ENCODE results near the gene ABCB8.

The ABCB8 gene

DNA sequence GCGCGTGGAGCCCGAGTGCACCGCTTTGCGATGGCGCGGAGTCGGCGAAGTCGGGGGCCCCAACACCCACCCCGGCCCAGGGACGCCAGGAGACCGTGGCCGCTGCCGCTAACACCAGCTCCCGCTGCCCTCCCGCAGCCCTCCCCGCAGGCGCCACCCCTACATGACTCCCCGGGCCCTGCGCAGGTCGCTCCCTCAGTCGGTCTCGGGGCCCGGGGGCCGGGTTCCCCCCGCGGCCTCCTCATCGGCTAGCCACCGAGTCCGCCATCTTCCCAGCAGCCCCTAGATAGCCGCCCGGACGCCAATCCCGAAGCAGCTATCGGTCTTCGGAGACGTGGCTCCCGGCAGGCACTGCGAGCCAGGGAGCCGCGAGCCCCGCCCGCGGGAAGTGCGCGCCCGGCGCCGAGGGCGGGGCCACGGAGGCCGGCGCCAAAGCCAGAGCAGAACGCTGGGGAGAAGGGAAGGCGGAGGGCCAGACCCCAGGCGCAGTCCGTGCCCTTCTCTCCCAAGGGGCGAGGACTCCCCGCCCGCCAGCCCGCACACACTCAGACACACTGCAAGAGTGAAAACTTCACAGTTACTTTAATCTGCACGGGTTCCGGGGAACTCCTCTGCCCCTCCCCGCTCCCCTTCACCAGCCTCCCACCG, 52.4 kb downstream of the ABCB8 start, which contains the start of gene FASTK (continued):
- TF ChIP-seq, protein P1, sequence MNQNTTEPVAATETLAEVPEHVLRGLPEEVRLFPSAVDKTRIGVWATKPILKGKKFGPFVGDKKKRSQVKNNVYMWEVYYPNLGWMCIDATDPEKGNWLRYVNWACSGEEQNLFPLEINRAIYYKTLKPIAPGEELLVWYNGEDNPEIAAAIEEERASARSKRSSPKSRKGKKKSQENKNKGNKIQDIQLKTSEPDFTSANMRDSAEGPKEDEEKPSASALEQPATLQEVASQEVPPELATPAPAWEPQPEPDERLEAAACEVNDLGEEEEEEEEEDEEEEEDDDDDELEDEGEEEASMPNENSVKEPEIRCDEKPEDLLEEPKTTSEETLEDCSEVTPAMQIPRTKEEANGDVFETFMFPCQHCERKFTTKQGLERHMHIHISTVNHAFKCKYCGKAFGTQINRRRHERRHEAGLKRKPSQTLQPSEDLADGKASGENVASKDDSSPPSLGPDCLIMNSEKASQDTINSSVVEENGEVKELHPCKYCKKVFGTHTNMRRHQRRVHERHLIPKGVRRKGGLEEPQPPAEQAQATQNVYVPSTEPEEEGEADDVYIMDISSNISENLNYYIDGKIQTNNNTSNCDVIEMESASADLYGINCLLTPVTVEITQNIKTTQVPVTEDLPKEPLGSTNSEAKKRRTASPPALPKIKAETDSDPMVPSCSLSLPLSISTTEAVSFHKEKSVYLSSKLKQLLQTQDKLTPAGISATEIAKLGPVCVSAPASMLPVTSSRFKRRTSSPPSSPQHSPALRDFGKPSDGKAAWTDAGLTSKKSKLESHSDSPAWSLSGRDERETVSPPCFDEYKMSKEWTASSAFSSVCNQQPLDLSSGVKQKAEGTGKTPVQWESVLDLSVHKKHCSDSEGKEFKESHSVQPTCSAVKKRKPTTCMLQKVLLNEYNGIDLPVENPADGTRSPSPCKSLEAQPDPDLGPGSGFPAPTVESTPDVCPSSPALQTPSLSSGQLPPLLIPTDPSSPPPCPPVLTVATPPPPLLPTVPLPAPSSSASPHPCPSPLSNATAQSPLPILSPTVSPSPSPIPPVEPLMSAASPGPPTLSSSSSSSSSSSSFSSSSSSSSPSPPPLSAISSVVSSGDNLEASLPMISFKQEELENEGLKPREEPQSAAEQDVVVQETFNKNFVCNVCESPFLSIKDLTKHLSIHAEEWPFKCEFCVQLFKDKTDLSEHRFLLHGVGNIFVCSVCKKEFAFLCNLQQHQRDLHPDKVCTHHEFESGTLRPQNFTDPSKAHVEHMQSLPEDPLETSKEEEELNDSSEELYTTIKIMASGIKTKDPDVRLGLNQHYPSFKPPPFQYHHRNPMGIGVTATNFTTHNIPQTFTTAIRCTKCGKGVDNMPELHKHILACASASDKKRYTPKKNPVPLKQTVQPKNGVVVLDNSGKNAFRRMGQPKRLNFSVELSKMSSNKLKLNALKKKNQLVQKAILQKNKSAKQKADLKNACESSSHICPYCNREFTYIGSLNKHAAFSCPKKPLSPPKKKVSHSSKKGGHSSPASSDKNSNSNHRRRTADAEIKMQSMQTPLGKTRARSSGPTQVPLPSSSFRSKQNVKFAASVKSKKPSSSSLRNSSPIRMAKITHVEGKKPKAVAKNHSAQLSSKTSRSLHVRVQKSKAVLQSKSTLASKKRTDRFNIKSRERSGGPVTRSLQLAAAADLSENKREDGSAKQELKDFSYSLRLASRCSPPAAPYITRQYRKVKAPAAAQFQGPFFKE (tag by site-specific recombination; IDR thresholded peaks at IDR 0.05; ENCODE audit: borderline replicate concordance): no peak
- TF ChIP-seq, protein P2, sequence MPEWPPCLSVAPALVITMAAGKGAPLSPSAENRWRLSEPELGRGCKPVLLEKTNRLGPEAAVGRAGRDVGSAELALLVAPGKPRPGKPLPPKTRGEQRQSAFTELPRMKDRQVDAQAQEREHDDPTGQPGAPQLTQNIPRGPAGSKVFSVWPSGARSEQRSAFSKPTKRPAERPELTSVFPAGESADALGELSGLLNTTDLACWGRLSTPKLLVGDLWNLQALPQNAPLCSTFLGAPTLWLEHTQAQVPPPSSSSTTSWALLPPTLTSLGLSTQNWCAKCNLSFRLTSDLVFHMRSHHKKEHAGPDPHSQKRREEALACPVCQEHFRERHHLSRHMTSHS (tag by site-specific recombination; IDR thresholded peaks at IDR 0.05): no peak
- TF ChIP-seq, protein P3, sequence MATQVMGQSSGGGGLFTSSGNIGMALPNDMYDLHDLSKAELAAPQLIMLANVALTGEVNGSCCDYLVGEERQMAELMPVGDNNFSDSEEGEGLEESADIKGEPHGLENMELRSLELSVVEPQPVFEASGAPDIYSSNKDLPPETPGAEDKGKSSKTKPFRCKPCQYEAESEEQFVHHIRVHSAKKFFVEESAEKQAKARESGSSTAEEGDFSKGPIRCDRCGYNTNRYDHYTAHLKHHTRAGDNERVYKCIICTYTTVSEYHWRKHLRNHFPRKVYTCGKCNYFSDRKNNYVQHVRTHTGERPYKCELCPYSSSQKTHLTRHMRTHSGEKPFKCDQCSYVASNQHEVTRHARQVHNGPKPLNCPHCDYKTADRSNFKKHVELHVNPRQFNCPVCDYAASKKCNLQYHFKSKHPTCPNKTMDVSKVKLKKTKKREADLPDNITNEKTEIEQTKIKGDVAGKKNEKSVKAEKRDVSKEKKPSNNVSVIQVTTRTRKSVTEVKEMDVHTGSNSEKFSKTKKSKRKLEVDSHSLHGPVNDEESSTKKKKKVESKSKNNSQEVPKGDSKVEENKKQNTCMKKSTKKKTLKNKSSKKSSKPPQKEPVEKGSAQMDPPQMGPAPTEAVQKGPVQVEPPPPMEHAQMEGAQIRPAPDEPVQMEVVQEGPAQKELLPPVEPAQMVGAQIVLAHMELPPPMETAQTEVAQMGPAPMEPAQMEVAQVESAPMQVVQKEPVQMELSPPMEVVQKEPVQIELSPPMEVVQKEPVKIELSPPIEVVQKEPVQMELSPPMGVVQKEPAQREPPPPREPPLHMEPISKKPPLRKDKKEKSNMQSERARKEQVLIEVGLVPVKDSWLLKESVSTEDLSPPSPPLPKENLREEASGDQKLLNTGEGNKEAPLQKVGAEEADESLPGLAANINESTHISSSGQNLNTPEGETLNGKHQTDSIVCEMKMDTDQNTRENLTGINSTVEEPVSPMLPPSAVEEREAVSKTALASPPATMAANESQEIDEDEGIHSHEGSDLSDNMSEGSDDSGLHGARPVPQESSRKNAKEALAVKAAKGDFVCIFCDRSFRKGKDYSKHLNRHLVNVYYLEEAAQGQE (tag by site-specific recombination; IDR thresholded peaks at IDR 0.05): no peak
- TF ChIP-seq, protein P4, sequence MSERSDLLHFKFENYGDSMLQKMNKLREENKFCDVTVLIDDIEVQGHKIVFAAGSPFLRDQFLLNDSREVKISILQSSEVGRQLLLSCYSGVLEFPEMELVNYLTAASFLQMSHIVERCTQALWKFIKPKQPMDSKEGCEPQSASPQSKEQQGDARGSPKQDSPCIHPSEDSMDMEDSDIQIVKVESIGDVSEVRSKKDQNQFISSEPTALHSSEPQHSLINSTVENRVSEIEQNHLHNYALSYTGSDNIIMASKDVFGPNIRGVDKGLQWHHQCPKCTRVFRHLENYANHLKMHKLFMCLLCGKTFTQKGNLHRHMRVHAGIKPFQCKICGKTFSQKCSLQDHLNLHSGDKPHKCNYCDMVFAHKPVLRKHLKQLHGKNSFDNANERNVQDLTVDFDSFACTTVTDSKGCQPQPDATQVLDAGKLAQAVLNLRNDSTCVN (tag by site-specific recombination; optimal IDR thresholded peaks at IDR 0.05): peak; percentile 79
- TF ChIP-seq ZNF560 (tag by site-specific recombination; IDR thresholded peaks at IDR 0.05; ENCODE audit: borderline replicate concordance) (no peak), ZNF19 (tag by site-specific recombination; IDR thresholded peaks at IDR 0.05; ENCODE audit: low read depth) (no peak), SP3 (tag by site-specific recombination; IDR thresholded peaks at IDR 0.05) (peak; percentile 61), ZNF157 (tag by site-specific recombination; IDR thresholded peaks at IDR 0.05) (no peak), ZNF2 (tag by site-specific recombination; IDR thresholded peaks at IDR 0.05) (no peak), FEZF1 (tag by site-specific recombination; IDR thresholded peaks at IDR 0.05) (no peak), KLF1 (tag by site-specific recombination; IDR thresholded peaks at IDR 0.05) (no peak), GFI1B (tag by site-specific recombination; IDR thresholded peaks at IDR 0.05) (no peak), ZNF664 (tag by site-specific recombination; IDR thresholded peaks at IDR 0.05) (no peak), ZNF510 (tag by site-specific recombination; IDR thresholded peaks at IDR 0.05; ENCODE audit: insufficient replicate concordance) (no peak)
- TF ChIP-seq, protein P5, sequence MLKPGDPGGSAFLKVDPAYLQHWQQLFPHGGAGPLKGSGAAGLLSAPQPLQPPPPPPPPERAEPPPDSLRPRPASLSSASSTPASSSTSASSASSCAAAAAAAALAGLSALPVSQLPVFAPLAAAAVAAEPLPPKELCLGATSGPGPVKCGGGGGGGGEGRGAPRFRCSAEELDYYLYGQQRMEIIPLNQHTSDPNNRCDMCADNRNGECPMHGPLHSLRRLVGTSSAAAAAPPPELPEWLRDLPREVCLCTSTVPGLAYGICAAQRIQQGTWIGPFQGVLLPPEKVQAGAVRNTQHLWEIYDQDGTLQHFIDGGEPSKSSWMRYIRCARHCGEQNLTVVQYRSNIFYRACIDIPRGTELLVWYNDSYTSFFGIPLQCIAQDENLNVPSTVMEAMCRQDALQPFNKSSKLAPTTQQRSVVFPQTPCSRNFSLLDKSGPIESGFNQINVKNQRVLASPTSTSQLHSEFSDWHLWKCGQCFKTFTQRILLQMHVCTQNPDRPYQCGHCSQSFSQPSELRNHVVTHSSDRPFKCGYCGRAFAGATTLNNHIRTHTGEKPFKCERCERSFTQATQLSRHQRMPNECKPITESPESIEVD (tag by site-specific recombination; IDR thresholded peaks at IDR 0.05): no peak
- TF ChIP-seq, protein P6, sequence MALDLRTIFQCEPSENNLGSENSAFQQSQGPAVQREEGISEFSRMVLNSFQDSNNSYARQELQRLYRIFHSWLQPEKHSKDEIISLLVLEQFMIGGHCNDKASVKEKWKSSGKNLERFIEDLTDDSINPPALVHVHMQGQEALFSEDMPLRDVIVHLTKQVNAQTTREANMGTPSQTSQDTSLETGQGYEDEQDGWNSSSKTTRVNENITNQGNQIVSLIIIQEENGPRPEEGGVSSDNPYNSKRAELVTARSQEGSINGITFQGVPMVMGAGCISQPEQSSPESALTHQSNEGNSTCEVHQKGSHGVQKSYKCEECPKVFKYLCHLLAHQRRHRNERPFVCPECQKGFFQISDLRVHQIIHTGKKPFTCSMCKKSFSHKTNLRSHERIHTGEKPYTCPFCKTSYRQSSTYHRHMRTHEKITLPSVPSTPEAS (tag by site-specific recombination; IDR thresholded peaks at IDR 0.05): no peak
- TF ChIP-seq, protein P7, sequence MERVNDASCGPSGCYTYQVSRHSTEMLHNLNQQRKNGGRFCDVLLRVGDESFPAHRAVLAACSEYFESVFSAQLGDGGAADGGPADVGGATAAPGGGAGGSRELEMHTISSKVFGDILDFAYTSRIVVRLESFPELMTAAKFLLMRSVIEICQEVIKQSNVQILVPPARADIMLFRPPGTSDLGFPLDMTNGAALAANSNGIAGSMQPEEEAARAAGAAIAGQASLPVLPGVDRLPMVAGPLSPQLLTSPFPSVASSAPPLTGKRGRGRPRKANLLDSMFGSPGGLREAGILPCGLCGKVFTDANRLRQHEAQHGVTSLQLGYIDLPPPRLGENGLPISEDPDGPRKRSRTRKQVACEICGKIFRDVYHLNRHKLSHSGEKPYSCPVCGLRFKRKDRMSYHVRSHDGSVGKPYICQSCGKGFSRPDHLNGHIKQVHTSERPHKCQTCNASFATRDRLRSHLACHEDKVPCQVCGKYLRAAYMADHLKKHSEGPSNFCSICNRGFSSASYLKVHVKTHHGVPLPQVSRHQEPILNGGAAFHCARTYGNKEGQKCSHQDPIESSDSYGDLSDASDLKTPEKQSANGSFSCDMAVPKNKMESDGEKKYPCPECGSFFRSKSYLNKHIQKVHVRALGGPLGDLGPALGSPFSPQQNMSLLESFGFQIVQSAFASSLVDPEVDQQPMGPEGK (tag by site-specific recombination; IDR thresholded peaks at IDR 0.05): peak; percentile 92
- TF ChIP-seq, protein P8, sequence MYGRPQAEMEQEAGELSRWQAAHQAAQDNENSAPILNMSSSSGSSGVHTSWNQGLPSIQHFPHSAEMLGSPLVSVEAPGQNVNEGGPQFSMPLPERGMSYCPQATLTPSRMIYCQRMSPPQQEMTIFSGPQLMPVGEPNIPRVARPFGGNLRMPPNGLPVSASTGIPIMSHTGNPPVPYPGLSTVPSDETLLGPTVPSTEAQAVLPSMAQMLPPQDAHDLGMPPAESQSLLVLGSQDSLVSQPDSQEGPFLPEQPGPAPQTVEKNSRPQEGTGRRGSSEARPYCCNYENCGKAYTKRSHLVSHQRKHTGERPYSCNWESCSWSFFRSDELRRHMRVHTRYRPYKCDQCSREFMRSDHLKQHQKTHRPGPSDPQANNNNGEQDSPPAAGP (tag by site-specific recombination; IDR thresholded peaks at IDR 0.05): no peak; the same call in 1 of the 2 replicates

Measured in HEK293 (cell line).